RWPE2 (cell line): ENCODE data around the gene PKD2.
"Not testable (repeated sequence)": the region's sequence is repeated elsewhere in the genome, so short reads cannot be mapped to it uniquely, and the experiment has no call there.

Experiments used
- ATAC-seq: fragments of 200-7000 bp; cut with Tn5 transposase; 3 replicates; pipeline ENCODE4 v1.9.1; 2021; ENCODE audit warnings: low read depth
- DNase-seq: peaks from one replicate; pipeline ENCODE4 v3.0.0-alpha.2; 2020; ENCODE audit warnings: low spot score
- H3K27ac ChIP-seq: fragments of 450-650 bp; 2 replicates; pipeline ENCODE4 v1.5.1; 2017; ENCODE audit warnings: mild to moderate bottlenecking; ENCODE audit not compliant: poor library complexity, severe bottlenecking
- H3K27me3 ChIP-seq: fragments of 250-450 bp; sonication (Bioruptor Pico); 2 replicates; pipeline ENCODE4 v1.5.1; 2021; ENCODE audit warnings: mild to moderate bottlenecking, moderate library complexity; ENCODE audit not compliant: insufficient read depth, poor library complexity, severe bottlenecking
- H3K36me3 ChIP-seq: fragments of 250-450 bp; sonication (Bioruptor Pico); 2 replicates; pipeline ENCODE4 v1.5.1; 2020; ENCODE audit warnings: low read depth, mild to moderate bottlenecking, moderate library complexity
- H3K4me1 ChIP-seq: fragments of 250-450 bp; sonication (Bioruptor Pico); 2 replicates; pipeline ENCODE4 v1.5.1; 2021; ENCODE audit warnings: mild to moderate bottlenecking, moderate library complexity; ENCODE audit not compliant: insufficient read depth, poor library complexity, severe bottlenecking
- H3K4me3 ChIP-seq: fragments of 250-450 bp; sonication (Bioruptor Pico); 2 replicates; pipeline ENCODE4 v1.5.1; 2021; ENCODE audit warnings: mild to moderate bottlenecking, moderate library complexity; ENCODE audit not compliant: severe bottlenecking
- H3K9me3 ChIP-seq: fragments of 250-450 bp; sonication (Bioruptor Pico); 2 replicates; pipeline ENCODE4 v1.5.1; 2021; ENCODE audit warnings: mild to moderate bottlenecking, moderate library complexity; ENCODE audit not compliant: severe bottlenecking
- CTCF ChIP-seq: fragments of 450-650 bp; IDR thresholded peaks from one replicate; pipeline ENCODE4 v1.5.1; 2017; ENCODE audit warnings: mild to moderate bottlenecking, moderate library complexity; ENCODE audit not compliant: poor library complexity, severe bottlenecking

The PKD2 gene

GRCh38 chr4:88104902-88105610 lies 97.6 kb downstream of the PKD2 start:
- no peak for DNase-seq
- ATAC-seq = peak; percentile 75

GRCh38 chr4:88106205-88106604 lies 98.8 kb downstream of the PKD2 start:
- H3K4me3 ChIP-seq = no peak overlapping the region
- H3K36me3 ChIP-seq = no peaks in the 10 kb centered on the region
- H3K27me3 ChIP-seq = no peaks in the 10 kb centered on the region
- peak overlapping the region; percentile 48 for H3K27ac ChIP-seq
- ATAC-seq = peak; percentile 88
- H3K4me1 ChIP-seq = peaks cover 26% of the 10 kb centered on the region
- H3K9me3 ChIP-seq = no peaks in the 10 kb centered on the region
- DNase-seq = no peak
- no peak for TF ChIP-seq CTCF

More at GRCh38 chr4:88104902-88105610, 97.6 kb downstream of the PKD2 start:
- peaks cover 26% of the 10 kb centered on the region for H3K4me1 ChIP-seq
- H3K4me3 ChIP-seq = no peak overlapping the region
- no peaks in the 10 kb centered on the region for H3K36me3 ChIP-seq
- peak overlapping the region; percentile 48 for H3K27ac ChIP-seq
- H3K9me3 ChIP-seq = no peaks in the 10 kb centered on the region
- TF ChIP-seq CTCF = no peak
- H3K27me3 ChIP-seq = no peaks in the 10 kb centered on the region

DNA sequence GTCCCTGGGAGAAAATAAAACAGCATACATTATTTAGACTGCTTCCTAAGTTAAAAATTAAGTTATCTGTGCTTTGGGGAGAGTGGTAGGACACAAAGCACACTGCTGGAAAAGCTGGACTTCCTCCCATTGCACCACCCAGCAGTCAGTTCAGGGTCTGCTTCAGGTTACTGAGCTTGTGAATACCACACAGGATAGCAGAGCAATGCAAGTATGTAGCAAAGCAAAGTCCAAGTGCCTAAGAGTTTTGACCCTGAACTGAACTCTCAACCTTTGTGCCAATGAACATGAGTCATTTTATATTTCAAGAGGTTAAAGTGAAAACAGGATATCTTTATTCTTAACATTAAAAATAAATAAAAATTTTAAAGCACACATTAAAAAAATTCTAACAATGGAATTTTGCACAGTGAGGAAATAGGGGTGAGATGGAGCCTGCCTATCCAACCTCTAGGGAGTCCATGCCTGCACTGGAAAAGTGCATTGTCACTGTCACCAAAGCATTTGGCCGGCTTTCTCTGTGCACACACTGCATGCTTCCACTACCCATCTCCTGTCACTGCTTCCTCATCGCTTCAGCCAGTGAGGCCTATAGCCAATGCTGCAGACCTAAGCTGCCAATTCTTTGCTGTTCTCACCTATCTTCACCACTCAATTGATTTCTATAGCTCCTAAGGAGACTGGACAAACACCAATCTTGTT lies 100.1 kb downstream of the PKD2 start:
- DNase-seq (no peak), ATAC-seq (no peak)
- Histone ChIP-seq H3K9me3 (no peaks in the 10 kb centered on the region), H3K36me3 (no peaks in the 10 kb centered on the region), H3K27me3 (no peaks in the 10 kb centered on the region), H3K4me3 (no peak overlapping the region), H3K27ac (peak overlapping the region; percentile 48), H3K4me1 (peaks cover 26% of the 10 kb centered on the region)
- no peak for TF ChIP-seq CTCF

DNA sequence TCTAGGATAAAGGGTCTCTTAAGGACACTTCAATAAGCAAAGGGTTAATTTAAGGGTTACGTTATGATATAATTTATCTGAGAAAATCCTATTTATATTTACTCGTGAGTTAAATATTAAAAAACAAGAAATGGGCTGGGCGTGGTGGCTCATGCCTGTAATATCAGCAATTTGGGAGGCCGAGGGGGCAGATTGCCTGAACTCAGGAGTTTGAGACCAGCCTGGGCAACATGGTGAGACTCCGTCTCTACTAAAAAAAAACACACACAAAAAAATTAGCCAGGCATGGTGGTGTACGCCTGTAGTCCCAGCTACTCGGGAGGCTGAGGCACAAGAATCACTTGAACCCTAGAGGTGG lies 100.7 kb downstream of the PKD2 start:
- not testable (repeated sequence) for DNase-seq, ATAC-seq

GRCh38 chr4:88108747-88109122 lies 101.3 kb downstream of the PKD2 start:
- TF ChIP-seq CTCF = no peak

More for the DNA sequence above, 100.7 kb downstream of the PKD2 start:
- H3K9me3 ChIP-seq, H3K27ac ChIP-seq, H3K4me3 ChIP-seq, H3K36me3 ChIP-seq, H3K27me3 ChIP-seq: not testable (repeated sequence)
- H3K4me1 ChIP-seq = peaks cover 26% of the 10 kb centered on the region

More at GRCh38 chr4:88108747-88109122, 101.3 kb downstream of the PKD2 start:
- Histone ChIP-seq H3K27me3 (no peaks in the 10 kb centered on the region), H3K27ac (no peak overlapping the region), H3K4me3 (no peak overlapping the region), H3K36me3 (no peaks in the 10 kb centered on the region), H3K4me1 (peaks cover 26% of the 10 kb centered on the region), H3K9me3 (no peaks in the 10 kb centered on the region)
- ATAC-seq = no peak
- DNase-seq = no peak
